Measurements from ENCODE around the gene CTNND1.
A peak's percentile ranks its signal among the peaks of the same experiment; 100 is the strongest.

The CTNND1 gene

GRCh38 chr11:57764021-57764420 is 2.4 kb downstream of the CTNND1 start:
- no peak for DNase-seq (ENCODE audit: low read depth)

DNA sequence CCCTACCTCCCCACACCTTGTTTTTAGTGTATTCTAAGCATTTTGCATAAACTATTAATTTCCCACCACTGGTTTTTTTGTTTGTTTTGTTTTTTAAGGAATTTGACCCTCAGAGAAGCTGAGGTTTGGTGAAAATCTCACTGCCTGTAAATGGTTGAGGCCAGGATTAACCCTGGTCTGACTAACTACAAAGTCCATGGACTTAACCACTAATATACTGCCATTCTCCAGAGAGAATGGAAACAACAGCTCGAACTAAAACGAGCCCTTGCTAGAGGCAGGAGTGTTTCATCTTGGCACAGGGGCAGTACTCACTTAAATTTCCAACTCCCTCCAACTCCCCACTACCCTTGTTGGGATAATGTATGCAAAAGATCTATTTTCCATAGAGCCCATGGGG is 3.0 kb downstream of the CTNND1 start:
- DNase-seq (ENCODE audit: low read depth): no peak

DNA sequence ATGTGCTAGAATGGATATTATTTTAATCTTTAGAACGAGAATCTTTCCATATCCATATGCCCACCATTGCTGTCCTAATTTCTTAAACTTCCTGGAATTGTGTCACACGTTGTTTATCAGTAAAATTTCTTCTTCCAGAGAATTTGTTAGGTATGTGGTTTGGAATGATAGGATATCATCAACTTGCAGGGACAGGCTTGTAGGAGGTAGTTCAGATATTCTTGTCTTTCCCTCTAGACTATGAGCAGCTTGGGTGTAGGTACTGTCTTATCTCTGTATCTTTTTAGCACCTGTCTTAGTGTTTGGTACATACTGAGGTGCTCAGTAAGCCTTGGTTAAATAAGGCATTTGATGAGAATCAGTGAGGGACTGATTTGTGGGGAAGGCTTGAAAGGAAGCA is 3.4 kb downstream of the CTNND1 start:
- no peak for DNase-seq (ENCODE audit: low read depth)

DNA sequence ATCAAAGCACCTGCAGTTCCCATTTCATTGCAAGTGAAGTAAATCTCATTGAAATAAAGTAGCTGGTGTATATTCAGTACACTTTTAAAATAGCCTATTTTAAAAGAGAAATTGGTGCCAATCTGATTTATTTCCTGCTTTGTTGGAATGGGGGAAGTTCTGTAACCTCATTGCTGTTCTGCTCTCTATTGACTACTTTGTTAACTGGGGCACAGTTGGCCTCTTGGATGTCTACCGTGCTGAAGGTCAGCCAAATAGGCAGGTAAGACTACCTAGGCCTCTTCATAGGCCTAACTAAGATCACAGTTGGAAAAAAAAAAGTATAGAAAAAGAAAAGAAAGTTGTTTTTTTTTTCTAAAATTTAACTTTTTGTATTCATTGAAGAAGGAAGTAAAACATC is 9.2 kb downstream of the CTNND1 start:
- DNase-seq (ENCODE audit: low read depth): no peak

DNA sequence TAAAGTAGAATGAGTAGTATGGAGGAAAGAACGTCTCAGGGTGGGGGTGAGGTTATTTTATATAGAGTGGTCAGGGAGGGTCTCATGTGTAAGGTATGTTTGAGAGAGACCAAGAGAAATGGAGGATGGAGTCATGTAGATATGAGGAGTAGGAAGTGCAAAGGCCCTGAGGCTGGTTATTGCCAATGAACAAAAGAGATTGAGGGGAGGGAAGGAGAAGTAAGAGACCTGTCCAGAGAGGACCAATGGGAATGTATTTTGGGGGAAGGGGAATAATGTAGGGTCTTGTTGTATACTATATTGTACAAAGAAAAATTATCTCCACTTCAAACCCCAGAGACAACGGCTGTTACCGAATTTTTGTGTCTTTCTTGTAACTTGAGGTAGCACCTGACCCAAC is 9.8 kb downstream of the CTNND1 start:
- DNase-seq (ENCODE audit: low read depth): no peak

- DNase-seq (ENCODE audit: low read depth): no peak
Observed at GRCh38 chr11:57772562-57772961, 11.0 kb downstream of the CTNND1 start.

DNA sequence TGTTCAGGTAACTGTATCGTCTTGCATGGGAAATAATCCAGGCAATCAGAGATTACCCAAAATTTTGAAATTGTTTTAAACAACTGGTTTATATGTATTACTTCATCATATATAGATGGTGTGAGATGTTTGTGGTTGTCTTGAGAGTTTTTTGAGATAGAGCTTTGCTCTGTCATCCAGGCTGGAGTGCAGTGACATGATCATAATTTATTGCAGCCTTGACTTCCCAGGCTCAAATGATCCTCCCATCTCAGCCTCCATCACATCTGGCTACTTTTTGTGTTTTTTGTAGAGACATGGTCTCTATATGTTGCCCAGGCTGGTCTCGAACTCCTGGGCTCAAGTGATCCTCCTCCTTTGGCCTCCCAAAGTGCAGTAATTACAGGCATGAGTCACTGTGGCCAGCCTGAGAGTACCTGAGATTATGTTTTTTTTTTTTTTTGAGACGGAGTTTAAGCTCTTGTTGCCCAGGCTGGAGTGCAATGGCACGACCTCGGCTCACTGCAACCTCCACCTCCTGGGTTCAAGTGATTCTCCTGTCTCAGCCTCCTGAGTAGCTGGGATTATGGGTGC is 11.5 kb downstream of the CTNND1 start:
- no peak for DNase-seq (ENCODE audit: low read depth)

GRCh38 chr11:57775491-57775890 is 13.9 kb downstream of the CTNND1 start:
- DNase-seq (ENCODE audit: low read depth): no peak

DNA sequence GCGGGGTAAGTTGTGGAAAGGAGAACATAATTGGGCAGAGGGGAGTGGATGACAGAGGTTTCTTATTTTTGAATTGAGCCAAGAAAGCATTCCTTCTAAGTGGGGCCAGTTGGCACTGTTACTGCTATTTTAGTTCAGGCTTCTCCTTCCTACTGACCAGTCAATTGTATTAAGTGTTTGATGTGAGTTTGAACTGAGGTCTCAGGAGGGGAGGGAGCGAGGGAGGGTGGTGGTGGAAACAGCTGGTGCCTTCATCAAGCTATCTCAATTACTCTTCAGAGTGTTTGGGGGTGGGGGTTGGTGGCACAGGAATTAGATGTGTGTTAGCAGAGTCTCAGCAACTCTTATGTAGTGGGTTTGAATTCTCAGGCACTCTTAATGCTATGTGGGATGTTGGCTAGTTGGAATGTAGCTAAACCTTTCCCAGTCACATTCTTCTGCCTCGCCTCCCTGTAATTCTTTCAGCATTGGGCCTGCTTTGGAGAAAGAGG is 14.5 kb downstream of the CTNND1 start:
- peak; percentile 12 for DNase-seq (ENCODE audit: low read depth)

DNA sequence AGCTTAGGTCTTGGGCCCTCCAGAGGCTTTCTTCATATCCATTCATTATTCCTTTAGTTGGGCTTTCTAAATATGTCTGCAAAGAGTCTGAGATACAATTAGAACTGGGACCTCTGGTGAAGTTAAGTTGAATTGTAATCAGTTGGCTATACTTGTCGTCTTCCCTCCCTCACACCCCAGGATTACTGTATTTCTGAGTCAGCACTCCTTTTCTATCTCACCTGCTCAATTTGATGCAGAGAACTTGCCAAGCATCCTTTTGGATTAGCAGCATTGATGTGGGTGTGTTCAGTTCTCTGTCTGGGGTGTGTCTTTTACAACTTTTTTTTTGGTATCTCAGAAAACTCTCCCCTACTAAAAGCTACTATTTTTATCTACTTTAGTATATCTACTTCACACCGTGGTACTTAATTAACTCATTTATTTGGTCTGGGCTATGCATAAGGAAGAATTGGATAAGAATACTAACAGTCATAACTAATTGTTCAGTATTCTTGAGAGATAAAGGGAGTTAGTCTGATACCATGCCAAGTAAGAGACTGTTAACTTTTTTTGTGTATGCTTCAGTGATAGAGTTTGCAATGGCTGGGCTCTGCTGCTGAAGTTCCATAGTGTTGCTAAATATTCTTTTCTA is 15.1 kb downstream of the CTNND1 start:
- no peak for DNase-seq (ENCODE audit: low read depth)

DNA sequence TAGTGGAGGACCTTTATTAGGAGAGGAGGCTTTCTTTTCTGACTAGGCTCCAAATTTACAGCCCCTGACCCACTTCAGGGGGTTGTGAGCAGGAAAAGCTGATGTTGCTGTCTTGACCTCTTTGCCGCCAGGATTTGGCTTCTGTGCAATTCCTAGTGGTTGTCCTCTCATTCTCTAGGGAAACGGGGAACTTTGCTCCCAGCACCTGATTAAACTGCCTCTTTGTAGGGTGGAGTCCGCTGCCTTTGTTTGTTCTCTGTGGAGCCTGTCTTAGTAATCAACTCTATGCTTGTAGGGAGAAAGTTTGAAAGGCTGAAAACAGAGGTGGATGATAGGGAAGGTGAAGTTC is 16.3 kb downstream of the CTNND1 start:
- no peak for DNase-seq (ENCODE audit: low read depth)

GRCh38 chr11:57778318-57779037 is 16.9 kb downstream of the CTNND1 start:
- DNase-seq (ENCODE audit: low read depth): peak; percentile 95

GRCh38 chr11:57779276-57779675 is 17.7 kb downstream of the CTNND1 start:
- peak; percentile 64 for DNase-seq (ENCODE audit: low read depth)

DNA sequence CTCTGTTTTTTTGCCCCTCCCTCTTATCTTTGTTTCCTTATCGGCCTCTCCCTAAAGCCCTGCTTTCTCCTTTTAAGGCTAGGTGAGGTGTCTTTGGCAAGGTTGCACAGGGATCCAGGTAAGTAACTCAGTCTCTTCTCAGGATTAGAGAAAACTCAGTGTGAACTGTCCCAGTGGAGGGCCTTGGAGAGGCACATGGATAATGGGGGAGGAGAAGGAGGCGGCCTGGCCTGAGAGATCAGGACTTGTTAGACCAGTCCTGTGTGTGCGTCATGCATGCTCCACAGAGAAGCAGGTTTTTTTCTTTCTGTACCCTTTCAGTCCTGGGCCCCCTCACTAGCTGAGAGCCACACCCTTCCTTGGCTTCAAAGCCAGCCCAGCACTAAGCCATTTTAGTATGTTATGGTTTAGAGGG is 19.9 kb downstream of the CTNND1 start:
- no peak for DNase-seq (ENCODE audit: low read depth)

- DNase-seq (ENCODE audit: low read depth): no peak
Observed at GRCh38 chr11:57785072-57785471, 23.5 kb downstream of the CTNND1 start.

DNA sequence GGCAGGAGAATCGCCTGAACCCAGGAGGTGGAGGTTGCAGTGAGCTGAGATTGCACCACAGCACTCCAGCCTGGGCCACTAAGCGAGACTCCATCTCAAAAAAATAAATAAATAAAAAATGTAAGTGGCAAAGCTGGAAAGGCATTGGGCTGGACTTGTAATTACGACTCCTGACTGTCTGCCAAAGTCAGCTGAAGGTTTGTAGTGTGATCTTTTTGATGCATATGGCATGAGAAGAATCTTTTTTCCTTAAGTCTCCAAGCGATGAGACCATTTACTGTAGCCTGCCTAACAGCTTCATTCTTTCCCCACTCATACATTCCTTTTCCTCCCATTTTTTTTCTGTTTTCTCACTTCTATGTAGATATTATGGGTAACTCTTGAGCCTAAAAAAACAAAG is 24.8 kb downstream of the CTNND1 start:
- no peak for DNase-seq (ENCODE audit: low read depth)

GRCh38 chr11:57787006-57787604 is 25.5 kb downstream of the CTNND1 start:
- no peak for DNase-seq (ENCODE audit: low read depth)

DNA sequence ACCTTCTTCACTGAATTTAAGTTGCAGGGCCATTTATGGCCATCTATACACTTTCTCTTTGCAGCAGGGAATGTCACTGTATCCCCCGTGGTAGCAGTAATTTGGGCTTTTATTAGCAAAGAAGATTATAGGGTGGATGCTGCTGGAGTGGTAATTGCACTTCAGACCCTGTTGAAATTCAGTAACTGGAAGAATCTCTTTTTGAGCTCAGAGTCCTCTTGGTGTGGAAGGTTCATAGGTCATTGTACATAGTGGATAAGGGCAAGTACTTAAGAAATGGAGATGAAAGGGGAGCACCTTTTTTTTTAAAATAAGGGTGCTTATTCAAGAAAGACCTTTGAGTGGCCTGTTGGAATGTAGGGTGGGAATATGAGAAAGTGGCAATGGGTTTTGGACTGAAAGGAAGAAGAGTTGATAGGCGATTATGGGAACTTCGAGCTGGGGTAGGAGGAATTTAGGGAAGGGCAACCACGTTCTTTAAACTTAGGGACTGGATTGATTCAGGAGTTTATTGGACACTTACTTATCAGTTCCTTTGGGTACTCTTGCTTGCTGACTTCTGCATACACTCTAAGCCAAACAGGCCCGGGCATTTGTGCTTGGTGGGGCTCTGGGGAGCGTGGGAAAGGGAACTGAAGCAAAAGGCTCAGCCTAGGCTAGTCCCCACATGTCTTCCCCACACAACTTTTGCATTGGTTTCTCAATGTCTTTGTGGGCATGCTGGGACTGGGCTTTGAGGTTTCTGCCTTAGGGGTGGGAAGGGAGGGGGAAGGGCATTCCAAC is 26.5 kb downstream of the CTNND1 start:
- no peak for DNase-seq (ENCODE audit: low read depth)

- DNase-seq (ENCODE audit: low read depth): no peak
Observed at GRCh38 chr11:57788703-57789088, 27.1 kb downstream of the CTNND1 start.

DNA sequence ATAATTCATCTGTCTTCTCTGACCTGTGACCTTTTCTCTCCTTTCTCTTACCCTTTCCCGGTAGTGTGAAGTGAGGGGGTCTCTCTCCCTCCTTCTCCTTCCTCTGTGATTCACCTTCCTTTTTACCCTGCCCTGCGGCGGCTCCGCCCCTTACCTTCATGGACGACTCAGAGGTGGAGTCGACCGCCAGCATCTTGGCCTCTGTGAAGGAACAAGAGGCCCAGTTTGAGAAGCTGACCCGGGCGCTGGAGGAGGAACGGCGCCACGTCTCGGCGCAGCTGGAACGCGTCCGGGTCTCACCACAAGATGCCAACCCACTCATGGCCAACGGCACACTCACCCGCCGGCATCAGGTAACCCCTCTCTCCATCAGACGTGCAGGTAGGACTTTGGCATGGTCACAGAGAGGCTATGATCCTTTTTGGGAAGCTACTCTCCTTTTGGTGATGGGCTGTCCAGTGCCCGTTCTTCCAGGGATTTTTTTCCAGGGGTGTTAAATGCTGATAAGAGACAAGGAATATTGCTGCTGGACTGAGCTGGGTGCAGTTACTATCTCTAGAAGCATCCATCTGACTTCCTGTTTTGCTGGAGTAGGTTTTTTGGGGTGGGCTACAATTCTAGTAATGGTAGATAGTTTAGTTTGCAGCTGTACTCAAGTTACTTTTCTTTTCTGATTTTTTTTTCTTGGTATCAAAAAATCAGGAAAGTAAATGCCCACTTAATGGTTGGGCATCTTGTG is 29.9 kb downstream of the CTNND1 start:
- DNase-seq (ENCODE audit: low read depth): no peak

- no peak for DNase-seq (ENCODE audit: low read depth)
Observed at GRCh38 chr11:57792060-57792541, 30.5 kb downstream of the CTNND1 start.

All from fibroblast of gingiva (primary cell).